ENCODE measurements around the gene GPR37L1. TPM values are rescaled to one million over a fixed set of nuclear protein-coding genes. Genes with fewer than 3 reads are reported as not detected.
"Not testable (repeated sequence)": the region's sequence is repeated elsewhere in the genome, so short reads cannot be mapped to it uniquely, and the experiment has no call there.

GPR37L1 gene
- total RNA-seq, 2 donors from 2014 or later = not detected

DNA sequence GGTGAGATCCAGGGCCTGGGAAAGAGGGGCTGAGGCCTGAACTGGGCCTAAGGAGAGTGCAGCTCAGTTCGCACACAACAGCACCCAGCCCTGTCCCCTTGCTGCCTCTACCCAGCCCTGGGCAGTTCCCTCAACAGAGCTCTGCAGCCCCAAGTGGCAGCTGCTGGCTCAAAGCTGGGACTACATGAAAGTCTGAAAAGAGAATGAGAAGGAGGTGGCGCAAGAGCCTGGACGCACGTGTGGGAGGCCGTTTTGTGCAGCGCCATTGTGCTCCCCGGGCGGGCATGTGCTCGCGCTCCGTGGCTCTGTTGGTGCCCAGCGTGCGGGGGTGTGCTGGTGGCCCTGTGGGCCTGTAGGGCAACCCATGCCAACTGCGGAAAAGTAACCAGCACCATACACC, 10.3 kb downstream of the GPR37L1 start:
- ATAC-seq (no peak), DNase-seq (no peak)
- Mint-ChIP-seq H3K27ac (peak overlapping the region; percentile 24), H3K4me3 (no peak overlapping the region), H3K36me3 (ENCODE audit: low read depth) (peaks cover 4% of the 10 kb centered on the region), H3K27me3 (no peaks in the 10 kb centered on the region), H3K4me1 (peaks cover 13% of the 10 kb centered on the region)
- H3K9me3 ChIP-seq (ENCODE audit: control insufficient read depth, low read length, poor library complexity, severe bottlenecking) = no peaks in the 10 kb centered on the region

DNA sequence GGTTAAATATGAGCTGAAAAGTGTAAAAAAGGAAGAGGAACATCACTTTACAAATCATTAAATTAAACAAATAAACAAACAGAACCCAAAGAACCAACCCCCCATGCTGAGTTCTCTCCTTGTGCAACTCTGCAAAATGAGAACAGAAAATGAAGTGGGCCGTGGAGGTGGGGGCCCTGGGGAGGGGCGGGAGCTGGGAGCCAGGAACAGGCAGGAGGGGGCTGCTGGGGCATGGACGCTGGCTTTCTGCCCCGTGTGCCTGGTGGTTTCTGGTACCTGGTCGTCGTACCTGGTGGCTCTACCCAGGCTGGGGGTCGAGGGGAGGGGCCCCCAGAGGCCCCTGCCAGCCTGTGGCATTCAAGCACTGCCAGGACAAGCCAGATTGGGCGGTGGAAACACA, 10.8 kb downstream of the GPR37L1 start:
- no peak overlapping the region for H3K4me3 Mint-ChIP-seq
- H3K27me3 Mint-ChIP-seq = no peaks in the 10 kb centered on the region
- H3K4me1 Mint-ChIP-seq = peaks cover 16% of the 10 kb centered on the region
- DNase-seq = no peak
- peaks cover 3% of the 10 kb centered on the region for H3K36me3 Mint-ChIP-seq (ENCODE audit: low read depth)
- peak overlapping the region; percentile 24 for H3K27ac Mint-ChIP-seq
- no peaks in the 10 kb centered on the region for H3K9me3 ChIP-seq (ENCODE audit: control insufficient read depth, low read length, poor library complexity, severe bottlenecking)
- ATAC-seq = no peak

DNA sequence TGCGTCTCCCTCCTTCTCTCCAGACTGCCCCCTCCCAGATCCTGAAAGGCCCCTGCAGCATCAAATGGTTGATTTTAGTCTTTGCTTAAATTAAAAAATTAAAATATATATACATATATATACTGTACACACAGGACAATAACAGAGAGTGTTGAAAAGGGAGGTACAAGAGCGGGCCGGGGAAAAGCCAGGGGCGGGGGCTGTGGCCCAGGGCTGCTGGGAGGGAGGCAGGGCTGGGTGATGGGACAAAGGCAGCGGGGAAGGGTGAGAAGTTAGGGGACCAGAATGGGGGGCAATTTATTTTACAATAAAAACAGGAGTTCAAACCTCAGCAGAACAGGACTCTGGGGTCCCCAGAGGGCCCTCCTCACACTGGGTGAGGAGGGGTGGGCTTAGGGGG, 11.3 kb downstream of the GPR37L1 start:
- no peak for DNase-seq
- H3K27ac Mint-ChIP-seq = no peak overlapping the region
- peaks cover 15% of the 10 kb centered on the region for H3K4me1 Mint-ChIP-seq
- no peaks in the 10 kb centered on the region for H3K27me3 Mint-ChIP-seq
- H3K9me3 ChIP-seq (ENCODE audit: control insufficient read depth, low read length, poor library complexity, severe bottlenecking) = no peaks in the 10 kb centered on the region
- no peak overlapping the region for H3K4me3 Mint-ChIP-seq
- H3K36me3 Mint-ChIP-seq (ENCODE audit: low read depth) = peaks cover 2% of the 10 kb centered on the region
- no peak for ATAC-seq

DNA sequence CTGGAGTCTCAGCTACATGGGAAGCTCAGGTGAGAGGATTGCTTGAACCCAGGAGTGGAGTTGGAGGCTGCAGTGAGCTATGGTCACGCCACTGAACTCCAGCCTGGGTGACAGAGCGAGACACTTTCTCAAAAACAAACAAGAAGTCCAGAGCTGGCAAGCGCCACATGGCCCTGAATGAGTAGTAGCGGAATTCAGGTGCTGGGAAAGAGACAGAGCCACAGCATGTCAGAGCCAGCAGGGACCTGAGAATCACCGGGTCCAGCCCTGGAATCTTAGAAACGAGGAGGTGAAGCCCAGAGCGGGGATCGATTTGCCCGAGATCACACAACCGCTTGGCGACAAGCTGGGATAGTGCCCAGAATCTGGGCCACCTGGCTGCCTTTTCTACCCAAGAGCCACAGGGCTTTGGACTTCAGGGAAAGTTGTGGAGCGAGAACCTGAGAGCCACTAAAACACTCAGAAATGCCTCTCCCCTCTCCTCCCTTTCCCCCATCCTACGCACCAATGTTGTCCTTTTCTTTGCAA, 12.0 kb downstream of the GPR37L1 start:
- no peaks in the 10 kb centered on the region for H3K9me3 ChIP-seq (ENCODE audit: control insufficient read depth, low read length, poor library complexity, severe bottlenecking)
- DNase-seq (no peak), ATAC-seq (no peak)
- Mint-ChIP-seq H3K4me1 (peaks cover 12% of the 10 kb centered on the region), H3K27ac (no peak overlapping the region), H3K27me3 (no peaks in the 10 kb centered on the region), H3K4me3 (no peak overlapping the region), H3K36me3 (ENCODE audit: low read depth) (no peaks in the 10 kb centered on the region)

DNA sequence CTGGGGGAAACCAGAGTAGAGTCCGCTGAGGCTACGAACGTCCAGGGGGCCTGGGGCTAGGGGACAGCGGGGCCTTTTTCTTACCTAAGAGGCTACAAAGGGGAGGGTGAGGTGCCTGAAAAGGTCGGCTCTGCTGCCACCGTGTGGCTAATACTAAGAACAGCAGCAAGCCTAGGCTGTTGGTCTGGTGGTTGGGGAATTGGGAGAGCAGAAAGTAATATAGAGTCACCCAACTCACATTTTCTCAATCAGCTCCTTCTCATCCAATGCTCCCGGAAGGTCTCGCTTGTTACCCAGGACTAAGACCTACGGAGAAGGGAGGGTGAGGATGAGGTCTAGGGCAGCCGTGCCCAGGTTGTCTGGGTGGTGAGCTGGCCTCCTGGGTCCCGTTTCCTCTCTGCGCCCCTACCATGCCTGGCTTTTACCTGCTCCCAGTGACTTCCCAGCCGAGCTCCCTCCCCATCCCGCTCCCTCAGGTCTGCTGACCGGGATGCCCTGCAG, 12.6 kb downstream of the GPR37L1 start:
- Mint-ChIP-seq H3K36me3 (ENCODE audit: low read depth) (no peaks in the 10 kb centered on the region), H3K4me1 (peaks cover 12% of the 10 kb centered on the region), H3K27me3 (no peaks in the 10 kb centered on the region), H3K4me3 (no peak overlapping the region), H3K27ac (no peak overlapping the region)
- DNase-seq (peak in 2 of 3 donors; percentile 31 to 34), ATAC-seq (peak; percentile 92)
- H3K9me3 ChIP-seq (ENCODE audit: control insufficient read depth, low read length, poor library complexity, severe bottlenecking) = no peaks in the 10 kb centered on the region

DNA sequence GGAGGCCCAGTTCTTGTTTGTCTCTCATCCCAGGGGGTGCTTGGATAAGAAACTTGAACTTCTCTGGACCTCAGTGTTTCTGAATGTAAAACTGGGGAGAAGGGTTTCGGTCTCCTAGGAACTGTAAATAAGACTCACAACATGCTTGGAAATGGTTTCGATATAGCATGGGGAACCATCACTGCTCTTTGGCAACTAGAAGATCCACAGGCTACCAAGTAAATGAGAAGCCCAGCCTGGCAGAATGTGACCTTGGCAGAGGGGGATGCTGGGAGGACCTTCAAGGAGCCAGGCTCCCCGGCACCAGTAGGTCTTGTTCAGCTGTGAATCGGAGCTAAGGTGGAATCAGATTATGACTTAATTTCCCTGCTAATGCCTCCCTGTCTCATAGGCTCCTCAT, 18.1 kb downstream of the GPR37L1 start:
- no peak for DNase-seq
- Mint-ChIP-seq H3K27me3 (no peaks in the 10 kb centered on the region), H3K4me1 (peaks cover 30% of the 10 kb centered on the region), H3K27ac (peak overlapping the region; percentile 96), H3K4me3 (no peak overlapping the region), H3K36me3 (ENCODE audit: low read depth) (peaks cover 2% of the 10 kb centered on the region)
- ATAC-seq = no peak
- no peaks in the 10 kb centered on the region for H3K9me3 ChIP-seq (ENCODE audit: control insufficient read depth, low read length, poor library complexity, severe bottlenecking)

DNA sequence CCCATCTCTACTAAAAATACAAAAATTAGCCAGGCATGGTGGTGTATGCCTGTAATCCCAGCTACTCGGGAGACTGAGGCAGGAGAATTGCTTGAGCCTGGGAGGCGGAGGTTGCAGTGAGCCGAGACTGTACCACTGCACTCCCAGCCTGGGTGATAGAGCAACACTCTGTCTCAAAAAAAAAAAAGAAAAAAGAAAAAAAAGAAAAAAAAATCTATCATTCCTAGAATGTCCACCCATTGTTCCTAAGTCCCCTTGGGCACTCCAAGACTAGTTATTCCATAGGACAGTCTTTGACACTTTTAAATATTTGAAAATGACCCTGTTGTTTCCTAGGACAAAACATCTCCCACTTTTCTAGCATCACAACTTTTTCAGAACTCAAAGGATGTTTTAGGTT, 18.8 kb downstream of the GPR37L1 start:
- not testable (repeated sequence) for DNase-seq; H3K36me3 Mint-ChIP-seq (ENCODE audit: low read depth); H3K4me3 Mint-ChIP-seq; H3K9me3 ChIP-seq (ENCODE audit: control insufficient read depth, low read length, poor library complexity, severe bottlenecking); ATAC-seq; H3K27me3 Mint-ChIP-seq
- peaks cover 30% of the 10 kb centered on the region for H3K4me1 Mint-ChIP-seq
- H3K27ac Mint-ChIP-seq = peak overlapping the region; percentile 96

DNA sequence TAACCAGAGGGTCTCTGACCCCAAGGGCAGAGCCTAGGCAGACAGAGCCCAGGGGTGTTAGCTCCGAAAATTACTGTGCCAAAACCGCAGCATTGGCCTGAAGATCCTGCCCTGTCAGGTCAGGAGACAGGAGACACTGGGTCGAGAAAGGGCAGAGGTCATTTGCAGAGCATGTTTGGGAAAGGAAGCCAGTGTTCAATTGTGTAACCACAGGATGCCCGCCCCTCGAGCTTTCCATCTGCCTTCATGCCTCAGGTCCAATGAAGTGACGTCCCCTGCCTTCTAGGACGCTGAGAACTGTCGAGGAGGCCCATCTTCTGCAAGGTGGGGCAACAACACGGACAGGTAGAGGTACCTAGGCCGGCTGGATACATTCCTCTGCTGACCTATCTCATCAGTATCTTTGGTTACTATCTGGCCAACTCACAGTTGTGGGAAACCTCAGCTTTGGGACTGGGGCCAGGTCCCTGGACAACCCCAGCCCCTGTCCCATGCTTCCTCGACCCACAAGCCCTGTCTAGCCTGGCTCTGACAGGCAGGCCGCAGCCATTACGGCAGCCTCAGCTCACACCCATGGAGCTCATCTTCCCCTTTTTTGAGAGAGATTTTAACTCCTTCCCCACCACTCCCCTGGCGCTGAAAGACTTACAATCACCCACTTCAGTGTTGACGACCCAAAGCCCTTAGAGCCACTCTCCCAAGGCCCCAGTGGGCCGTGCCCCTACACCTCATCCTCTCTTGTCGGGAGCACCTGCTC, 20.5 kb downstream of the GPR37L1 start:
- H3K4me1 Mint-ChIP-seq = peaks cover 30% of the 10 kb centered on the region
- peaks cover 5% of the 10 kb centered on the region for H3K36me3 Mint-ChIP-seq (ENCODE audit: low read depth)
- H3K4me3 Mint-ChIP-seq = peak overlapping the region; percentile 98
- H3K27ac Mint-ChIP-seq = peak overlapping the region; percentile 96
- H3K9me3 ChIP-seq (ENCODE audit: control insufficient read depth, low read length, poor library complexity, severe bottlenecking) = no peaks in the 10 kb centered on the region
- ATAC-seq (peak; percentile 49), DNase-seq (no peak)
- H3K27me3 Mint-ChIP-seq = no peaks in the 10 kb centered on the region

DNA sequence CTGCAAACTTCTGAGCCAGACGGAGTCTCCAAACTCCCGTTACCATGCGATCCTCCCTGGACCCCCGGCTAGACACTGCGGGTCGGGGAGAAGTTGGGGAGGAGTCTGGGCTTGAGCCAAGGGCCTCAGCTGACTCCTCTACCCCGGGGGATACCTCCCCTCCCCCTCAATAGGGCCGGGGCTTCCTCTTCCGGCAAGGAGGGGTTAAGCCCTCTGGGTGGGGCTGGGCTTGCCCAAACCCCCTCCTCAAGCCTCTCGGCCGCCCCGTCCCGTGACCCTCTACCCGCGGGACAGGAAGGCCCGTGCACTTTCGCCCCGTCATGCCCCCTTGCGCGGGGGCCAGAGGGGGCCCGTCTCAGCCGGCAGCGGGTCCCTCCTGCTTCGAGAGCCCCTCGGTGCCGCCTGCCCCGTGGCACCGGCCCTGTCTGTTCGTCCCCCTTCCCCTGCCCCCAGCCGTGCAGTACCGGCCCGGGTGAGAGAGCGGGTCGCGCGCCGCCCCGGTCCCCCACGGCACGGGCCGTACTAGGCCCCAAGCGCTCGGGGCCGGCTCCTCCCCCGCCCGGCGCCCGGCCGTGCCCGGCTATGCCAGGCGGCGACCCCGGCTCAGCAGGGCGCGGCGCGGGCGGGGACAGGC, 21.2 kb downstream of the GPR37L1 start:
- Mint-ChIP-seq H3K36me3 (ENCODE audit: low read depth) (peaks cover 5% of the 10 kb centered on the region), H3K4me1 (peaks cover 28% of the 10 kb centered on the region)
- no peak for DNase-seq

DNA sequence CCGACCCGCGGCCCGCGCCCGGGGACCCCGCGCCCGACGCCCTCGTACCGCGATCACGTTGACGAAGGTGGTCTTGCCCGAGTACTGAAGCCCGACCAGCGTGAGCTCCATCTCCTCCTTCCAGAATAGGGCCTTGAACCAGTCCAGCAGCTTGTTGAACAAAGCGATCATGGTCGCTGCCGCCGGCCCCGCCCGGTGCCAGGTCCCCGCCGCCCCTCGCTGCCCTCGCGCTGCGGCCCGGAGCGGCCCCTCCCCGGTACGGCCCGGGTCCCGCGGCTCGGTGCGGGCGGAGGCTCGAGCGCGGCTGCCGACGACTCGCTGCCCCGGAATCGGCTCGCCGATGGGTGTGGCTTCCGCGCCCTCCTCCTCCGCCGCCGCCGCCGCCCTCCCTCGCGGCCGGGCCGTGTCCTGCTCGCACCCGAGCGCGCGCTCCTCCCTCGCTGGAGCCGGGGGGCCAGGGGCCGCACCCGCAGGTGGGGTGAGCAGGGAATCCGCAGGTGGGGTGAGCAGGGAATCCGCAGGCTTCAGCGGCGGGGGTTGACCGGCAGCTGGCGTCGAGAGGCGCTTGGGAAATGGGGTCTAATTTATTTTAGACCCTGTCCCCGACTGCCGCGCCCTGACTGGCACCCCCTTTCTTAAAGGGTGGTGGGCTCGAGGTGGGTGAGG, 21.8 kb downstream of the GPR37L1 start, which contains the start of gene ARL8A:
TSS of gene ARL8A (minus strand) at position 336 of the 666 bp plus-strand sequence. CDS start at position 171, 165 bp downstream.
- peak within 1 kb of the TSS; percentile 96 for H3K27ac Mint-ChIP-seq
- H3K4me1 Mint-ChIP-seq = peaks cover 28% of the 10 kb centered on the region
- no peaks in the 10 kb centered on the region for H3K27me3 Mint-ChIP-seq
- H3K9me3 ChIP-seq (ENCODE audit: control insufficient read depth, low read length, poor library complexity, severe bottlenecking) = no peaks in the 10 kb centered on the region
- peak; percentile 78 for ATAC-seq
- peak within 1 kb of the TSS; percentile 98 for H3K4me3 Mint-ChIP-seq
- DNase-seq = peak; percentile 50 to 71 (median 65)
- peaks cover 5% of the 10 kb centered on the region for H3K36me3 Mint-ChIP-seq (ENCODE audit: low read depth)

More for the DNA sequence above, 21.2 kb downstream of the GPR37L1 start:
- ATAC-seq = peak; percentile 55
- Mint-ChIP-seq H3K4me3 (peak overlapping the region; percentile 98), H3K27me3 (no peaks in the 10 kb centered on the region), H3K27ac (peak overlapping the region; percentile 96)
- H3K9me3 ChIP-seq (ENCODE audit: control insufficient read depth, low read length, poor library complexity, severe bottlenecking) = no peaks in the 10 kb centered on the region

DNA sequence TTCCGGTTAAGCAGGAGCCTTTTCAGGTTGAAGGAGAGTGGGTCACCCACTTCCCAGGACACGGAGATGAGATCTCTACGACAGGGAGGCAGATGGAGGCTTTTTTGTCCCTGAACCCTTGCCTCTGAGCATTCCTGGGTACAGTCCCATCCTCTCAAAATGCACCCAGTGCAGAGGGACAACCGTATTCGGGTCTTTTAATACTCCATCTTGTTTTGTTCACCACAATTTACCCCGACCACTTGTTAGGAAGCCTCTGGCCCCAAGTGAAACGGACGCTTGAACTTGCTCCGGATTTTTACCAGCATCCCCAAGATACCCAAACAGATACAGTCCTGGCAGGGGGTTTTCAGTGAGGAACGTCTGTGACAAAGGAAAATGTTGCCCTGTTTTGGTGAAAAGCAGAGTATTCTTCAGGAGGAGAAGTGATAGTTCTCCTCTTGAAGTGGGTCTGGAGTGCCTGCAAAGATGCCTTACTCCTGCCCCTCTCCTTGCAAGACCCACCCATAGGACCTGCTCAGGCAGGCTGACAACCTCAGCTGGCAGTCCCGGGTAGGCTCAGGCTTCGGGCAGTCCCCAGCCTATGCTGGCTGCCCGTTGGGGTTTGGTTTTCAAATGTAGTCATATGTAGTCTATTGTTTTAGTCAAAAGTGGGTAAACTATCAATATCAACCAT, 22.5 kb downstream of the GPR37L1 start:
- peak overlapping the region; percentile 85 for H3K27ac Mint-ChIP-seq
- H3K4me3 Mint-ChIP-seq = peak overlapping the region; percentile 98
- H3K4me1 Mint-ChIP-seq = peaks cover 28% of the 10 kb centered on the region
- H3K36me3 Mint-ChIP-seq (ENCODE audit: low read depth) = peaks cover 5% of the 10 kb centered on the region
- no peak for DNase-seq
- peak; percentile 40 for ATAC-seq
- H3K9me3 ChIP-seq (ENCODE audit: control insufficient read depth, low read length, poor library complexity, severe bottlenecking) = no peaks in the 10 kb centered on the region
- no peaks in the 10 kb centered on the region for H3K27me3 Mint-ChIP-seq

DNA sequence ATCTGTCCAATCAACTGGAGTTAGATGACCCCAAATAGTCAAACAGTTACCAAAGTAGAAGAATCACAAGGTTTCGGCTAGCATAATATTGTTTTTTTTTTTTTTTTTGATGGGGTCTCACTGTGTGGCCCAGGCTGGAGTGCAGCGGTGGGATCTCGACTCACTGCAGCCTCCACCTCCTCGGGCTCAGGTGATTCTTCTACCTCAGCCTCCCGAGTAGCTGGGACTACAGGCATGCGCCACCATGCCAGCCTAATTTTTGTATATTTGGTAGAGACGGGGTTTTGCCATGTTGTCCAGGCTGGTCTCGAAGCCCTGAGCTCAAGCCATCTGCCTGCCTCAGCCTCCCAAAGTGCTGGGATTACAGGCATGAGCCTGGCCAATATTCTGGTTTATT, 23.0 kb downstream of the GPR37L1 start:
- Mint-ChIP-seq H3K4me3 (peak overlapping the region; percentile 98), H3K4me1 (peaks cover 30% of the 10 kb centered on the region)

More for the DNA sequence above, 23.0 kb downstream of the GPR37L1 start:
- DNase-seq; H3K36me3 Mint-ChIP-seq (ENCODE audit: low read depth); ATAC-seq; H3K9me3 ChIP-seq (ENCODE audit: control insufficient read depth, low read length, poor library complexity, severe bottlenecking); H3K27me3 Mint-ChIP-seq: not testable (repeated sequence)
- H3K27ac Mint-ChIP-seq = peak overlapping the region; percentile 85
